ENCODE measurements around the gene KRT6A. TPM values are rescaled to one million over a fixed set of nuclear protein-coding genes. Genes with fewer than 3 reads are reported as not detected.

The KRT6A gene
- total and polyA plus RNA-seq, 9 of the 15 experiments (the other 6 are each of a cell fraction or from before 2014, with no cell fraction given): 0.26 TPM; not detected in 8

DNA sequence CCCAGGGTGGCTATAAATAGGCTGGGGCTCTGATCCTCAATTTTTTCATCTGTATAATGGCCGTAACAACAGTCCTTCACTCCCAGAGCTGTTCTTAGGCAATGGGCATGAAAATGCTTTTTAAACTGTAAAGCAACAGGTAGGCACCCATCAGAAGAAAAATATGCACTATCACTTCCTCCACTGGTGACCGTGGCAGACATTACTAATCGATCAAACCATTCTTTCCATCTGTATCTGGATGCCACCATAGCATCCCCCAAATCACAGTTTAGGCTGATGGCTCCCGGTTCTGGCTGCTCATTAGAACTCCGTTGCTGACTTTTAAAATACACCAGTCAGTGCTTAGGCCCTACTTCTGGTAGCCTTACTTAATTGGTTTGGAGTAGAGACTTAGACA, 48.7 kb upstream of the KRT6A start:
- Histone ChIP-seq H3K36me3 (ENCODE audit: control insufficient read depth, insufficient read depth, low read length) (no peaks in the 10 kb centered on the region), H3K79me2 (ENCODE audit: control insufficient read depth, insufficient read depth, low read length) (no peaks in the 10 kb centered on the region), H4K20me1 (replicated peaks; ENCODE audit: control insufficient read depth, insufficient read depth, low read length) (peaks cover 2% of the 10 kb centered on the region; the same call in 1 of the 2 replicates), H3K9me1 (ENCODE audit: control insufficient read depth, insufficient read depth, low read length) (no peaks in the 10 kb centered on the region), H3K4me2 (ENCODE audit: insufficient read depth, low read length) (no peak overlapping the region), H3K27me3 (ENCODE audit: control insufficient read depth in 2 of 2, insufficient read depth in 2 of 2, low read length in 2 of 2) (peaks cover 4 to 24% of the 10 kb centered on the region in 2 experiments; a peak in 2 of 5 replicates), H3K9ac (ENCODE audit: insufficient read depth in 1 of 2, low read depth in 2 of 2, low read length in 2 of 2) (no peak overlapping the region), H3K4me1 (replicated peaks in 1 of 2; ENCODE audit: control insufficient read depth in 2 of 2, insufficient read depth in 2 of 2, low read length in 2 of 2) (no peaks in the 10 kb centered on the region), H3K9me3 (replicated peaks; ENCODE audit: control insufficient read depth, insufficient read depth, low read depth, low read length) (no peaks in the 10 kb centered on the region), H3K27ac (ENCODE audit: extremely low read depth, low read depth, low read length) (no peak overlapping the region), H2AFZ (ENCODE audit: low read depth, low read length) (no peak overlapping the region), H3K4me3 (no peak overlapping the region)
- BruUV-seq (replicated peaks): no TSS peak
- POLR2A ChIA-PET: no interaction called here
- WGBS (ENCODE audit: insufficient coverage, low coverage, missing lambda C conversion rate): 5% methylated on average over 5 of the region's 5 CpGs
- in situ Hi-C loops (cut with MboI): no loop called here
- TF ChIP-seq ZBTB17 (CRISPR knock-in tag; IDR thresholded peaks at IDR 0.05) (peak; percentile 91), ZNF24 (IDR thresholded peaks at IDR 0.05) (no peak), KAT7 (CRISPR knock-in tag; IDR thresholded peaks at IDR 0.05; ENCODE audit: borderline replicate concordance) (no peak), IFI16 (CRISPR knock-in tag; IDR thresholded peaks at IDR 0.05) (no peak), SRF (CRISPR knock-in tag; IDR thresholded peaks at IDR 0.05) (no peak), BDP1 (IDR thresholded peaks at IDR 0.05; ENCODE audit: insufficient read depth, insufficient read length) (no peak)
- TF ChIP-seq, protein P1, sequence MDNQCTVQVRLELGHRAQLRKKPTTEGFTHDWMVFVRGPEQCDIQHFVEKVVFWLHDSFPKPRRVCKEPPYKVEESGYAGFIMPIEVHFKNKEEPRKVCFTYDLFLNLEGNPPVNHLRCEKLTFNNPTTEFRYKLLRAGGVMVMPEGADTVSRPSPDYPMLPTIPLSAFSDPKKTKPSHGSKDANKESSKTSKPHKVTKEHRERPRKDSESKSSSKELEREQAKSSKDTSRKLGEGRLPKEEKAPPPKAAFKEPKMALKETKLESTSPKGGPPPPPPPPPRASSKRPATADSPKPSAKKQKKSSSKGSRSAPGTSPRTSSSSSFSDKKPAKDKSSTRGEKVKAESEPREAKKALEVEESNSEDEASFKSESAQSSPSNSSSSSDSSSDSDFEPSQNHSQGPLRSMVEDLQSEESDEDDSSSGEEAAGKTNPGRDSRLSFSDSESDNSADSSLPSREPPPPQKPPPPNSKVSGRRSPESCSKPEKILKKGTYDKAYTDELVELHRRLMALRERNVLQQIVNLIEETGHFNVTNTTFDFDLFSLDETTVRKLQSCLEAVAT (IDR thresholded peaks at IDR 0.05): 0 out of 4 replicates have a peak, but pooled peaks of 1 of the 2 experiments have one; percentile 50
- intact Hi-C loops (cut with micrococcal nuclease): no loop called here
- CTCF ChIA-PET (ENCODE audit: low intra/inter-chr PET ratio): no interaction called here
- ATAC-seq: no peak
- no peak for FAIRE-seq
- DNase-seq (ENCODE audit: extremely low read depth in 1 of 4, low spot score in 3 of 4): no peak
